Keratinocyte (primary cell): ENCODE results near the gene FAM177B. TPM values are rescaled to one million over a fixed set of nuclear protein-coding genes. Genes with fewer than 3 reads are reported as not detected.

Experiments used
- DNase-seq: peaks from one replicate; pipeline ENCODE4 v3.0.0-alpha.2; 2011; ENCODE audit warnings: low read depth, missing footprints, low spot score
- FAIRE-seq: peaks from 2 replicates; lab custom pipeline; 2011; peaks lifted over from hg19 to GRCh38; lab: Jason Lieb, UNC
- H2AFZ ChIP-seq: 2 replicates; pipeline ENCODE4 v1.6.0; 2012; ENCODE audit warnings: low read length, control low read depth, inconsistent platforms; ENCODE audit not compliant: control insufficient read depth
- H3K27ac ChIP-seq: 2 replicates; pipeline ENCODE4 v1.5.1; 2011; ENCODE audit warnings: low read length; ENCODE audit not compliant: control insufficient read depth, insufficient read depth
- H3K27me3 ChIP-seq: 3 replicates; pipeline ENCODE4 v1.6.0; 2011; ENCODE audit warnings: low read length; ENCODE audit not compliant: control insufficient read depth, insufficient read depth; ENCODE audit errors: extremely low read depth
- H3K36me3 ChIP-seq, 2 experiments: 2 replicates in 1 of 2; 3 replicates in 1 of 2; pipeline ENCODE4 v1.5.1; 2011; ENCODE audit warnings: low read length in 2 of 2, mild to moderate bottlenecking in 1 of 2; ENCODE audit not compliant: control insufficient read depth in 2 of 2, insufficient read depth in 2 of 2; ENCODE audit errors: extremely low read depth in 1 of 2
- H3K4me1 ChIP-seq: 3 replicates; pipeline ENCODE4 v1.5.1; 2011; ENCODE audit warnings: low read length; ENCODE audit not compliant: control insufficient read depth, insufficient read depth; ENCODE audit errors: extremely low read depth
- H3K4me2 ChIP-seq: 3 replicates; pipeline ENCODE4 v1.6.0; 2011; ENCODE audit warnings: low read depth, low read length; ENCODE audit not compliant: control insufficient read depth, insufficient read depth; ENCODE audit errors: extremely low read depth
- H3K4me3 ChIP-seq, 3 experiments: fragments of 200-600 bp in 1 of 3; sonication (generic) in 1 of 3; 2 replicates in 2 of 3; 3 replicates in 1 of 3; pipeline ENCODE4 v1.5.1; 2011 to 2016; ENCODE audit warnings: low read length in 3 of 3, mild to moderate bottlenecking in 3 of 3, control low read depth in 2 of 3, inconsistent platforms in 1 of 3, low read depth in 1 of 3, mixed read lengths in 1 of 3, mixed run types in 1 of 3, moderate library complexity in 1 of 3; ENCODE audit not compliant: control insufficient read depth in 2 of 3, insufficient read depth in 2 of 3; ENCODE audit errors: extremely low read depth in 1 of 3
- H3K79me2 ChIP-seq: 2 replicates; pipeline ENCODE4 v1.6.0; 2012; ENCODE audit warnings: low read length; ENCODE audit not compliant: control insufficient read depth, insufficient read depth
- H3K9ac ChIP-seq: 3 replicates; pipeline ENCODE4 v1.6.0; 2011; ENCODE audit warnings: low read length; ENCODE audit not compliant: control insufficient read depth, insufficient read depth; ENCODE audit errors: extremely low read depth
- H3K9me1 ChIP-seq: 3 replicates; pipeline ENCODE4 v1.6.0; 2011; ENCODE audit warnings: low read length; ENCODE audit not compliant: control insufficient read depth, insufficient read depth; ENCODE audit errors: extremely low read depth
- H3K9me3 ChIP-seq: 2 replicates; pipeline ENCODE4 v1.5.1; 2012; ENCODE audit warnings: low read depth, low read length; ENCODE audit not compliant: control insufficient read depth
- H4K20me1 ChIP-seq: 3 replicates; pipeline ENCODE4 v1.6.0; 2011; ENCODE audit warnings: low read length; ENCODE audit not compliant: control insufficient read depth, insufficient read depth; ENCODE audit errors: extremely low read depth
- CTCF ChIP-seq, 3 experiments: IDR thresholded peaks in 1 of 3; conservative IDR thresholded peaks in 1 of 3; optimal IDR thresholded peaks in 1 of 3; 2 replicates in 2 of 3; 3 replicates in 1 of 3; pipeline versions ENCODE3 to v1.5.1; 2011; ENCODE audit warnings: low read length in 3 of 3, mild to moderate bottlenecking in 3 of 3, moderate library complexity in 2 of 3, control low read depth in 1 of 3, inconsistent platforms in 1 of 3; ENCODE audit not compliant: insufficient read depth in 2 of 3; ENCODE audit errors: extremely low read depth in 1 of 3
- EZH2 ChIP-seq: IDR thresholded peaks from one replicate; pipeline ENCODE4 v1.6.1; 2012; ENCODE audit warnings: inconsistent platforms, mild to moderate bottlenecking, low read length, moderate library complexity
- dilution Hi-C: fragments of 300-500 bp; cut with MboI; formaldehyde crosslinking; loops from one replicate; pipeline ENCODE4 v1.7.0; 2020; ENCODE audit warnings: low sequenced_read_pairs; ENCODE audit not compliant: extremely low pct_ligation_motif_present
- polyA plus RNA-seq, 5 experiments: library from polyadenylated mRNA; depleted of rRNA in 3 of 5; stranded (reverse) in 3 of 5; stranded (forward) in 1 of 5; unstranded in 1 of 5; fragments of >200 nt; gene quantifications; 1 replicate in 1 of 5; 2 replicates in 3 of 5; 3 replicates in 1 of 5; pipeline versions ENCODE4 v1.2.1 to v1.2.3, GENCODE V29; 2011 to 2012; ENCODE audit warnings: missing spikeins in 2 of 5, low read depth in 1 of 5, low replicate concordance in 1 of 5

Gene FAM177B
- polyA plus RNA-seq, 1 donor (not counting 4 experiments of a cell fraction or from before 2014, with no cell fraction given) = not detected

- H3K4me1 ChIP-seq = peaks cover 11% of the 10 kb centered on the region
- peaks cover 56% of the 10 kb centered on the region for H3K79me2 ChIP-seq
- no peak for DNase-seq
- dilution Hi-C loops = no loop called here
- TF ChIP-seq EZH2 = no peak
- TF ChIP-seq CTCF (optimal IDR thresholded peaks at IDR 0.05 in 1 of 3, IDR thresholded peaks at IDR 0.05 in 1 of 3, conservative IDR thresholded peaks at IDR 0.05 in 1 of 3; ENCODE audit: extremely low read depth in 1 of 3, insufficient read depth in 2 of 3, low read length in 3 of 3) = no peak
- H3K27me3 ChIP-seq = no peaks in the 10 kb centered on the region
- FAIRE-seq = no peak
- H2AFZ ChIP-seq = peak within 1 kb of the TSS; percentile 97
- peak within 1 kb of the TSS; percentile 93 for H3K4me2 ChIP-seq
- H4K20me1 ChIP-seq = no peaks in the 10 kb centered on the region
- H3K36me3 ChIP-seq = peaks cover 4 to 5% of the 10 kb centered on the region in 2 experiments
- peak within 1 kb of the TSS; percentile 85 for H3K9ac ChIP-seq
- H3K4me3 ChIP-seq = peak within 1 kb of the TSS; percentile 89 to 98 (median 90)
- H3K27ac ChIP-seq = peak within 1 kb of the TSS; percentile 86
- H3K9me1 ChIP-seq = no peaks in the 10 kb centered on the region
- no peaks in the 10 kb centered on the region for H3K9me3 ChIP-seq
Observed at GRCh38 chr1:222712253-222713090, 24.5 kb upstream of the FAM177B start, which contains the start of the genes AIDA and BROX. AIDA (minus strand) TSS chr1:222712491; CDS start chr1:222712317, 174 bp downstream. BROX (plus strand) TSS chr1:222712564; CDS start chr1:222715700, 3,136 bp downstream.

- dilution Hi-C loops = no loop called here
- TF ChIP-seq CTCF (optimal IDR thresholded peaks at IDR 0.05 in 1 of 3, IDR thresholded peaks at IDR 0.05 in 1 of 3, conservative IDR thresholded peaks at IDR 0.05 in 1 of 3; ENCODE audit: extremely low read depth in 1 of 3, insufficient read depth in 2 of 3, low read length in 3 of 3) (no peak), EZH2 (no peak)
- peak overlapping the region; percentile 93 for H3K4me2 ChIP-seq
- H3K27me3 ChIP-seq = no peaks in the 10 kb centered on the region
- peak overlapping the region; percentile 70 to 89 (median 75) for H3K4me3 ChIP-seq
- FAIRE-seq (peak; percentile 20), DNase-seq (no peak)
- H4K20me1 ChIP-seq = no peaks in the 10 kb centered on the region
- peak overlapping the region; percentile 97 for H2AFZ ChIP-seq
- H3K9ac ChIP-seq = peak overlapping the region; percentile 80
- peaks cover 49% of the 10 kb centered on the region for H3K79me2 ChIP-seq
- H3K9me1 ChIP-seq = no peaks in the 10 kb centered on the region
- H3K36me3 ChIP-seq = peaks cover 4 to 5% of the 10 kb centered on the region in 2 experiments
- H3K4me1 ChIP-seq = peaks cover 11% of the 10 kb centered on the region
- peak overlapping the region; percentile 84 for H3K27ac ChIP-seq
- no peaks in the 10 kb centered on the region for H3K9me3 ChIP-seq
Observed at GRCh38 chr1:222713091-222713961, 23.7 kb upstream of the FAM177B start.
